HUDEP-2 (cell line): ENCODE data around the gene RNF222.
A peak's percentile ranks its signal among the peaks of the same experiment; 100 is the strongest.
"Not testable (repeated sequence)": the region's sequence is repeated elsewhere in the genome, so short reads cannot be mapped to it uniquely, and the experiment has no call there.

Source experiments
- DNase-seq, 76 experiments: peaks; one replicate each; lab custom pipeline; 2025; ENCODE audit not compliant: unreplicated experiment in 76 of 76; lab: John Stamatoyannopoulos, UW

Gene RNF222

GRCh38 chr17:8413328-8413727, 15.7 kb upstream of the RNF222 start:
- no peak for DNase-seq

GRCh38 chr17:8412089-8412488, 14.5 kb upstream of the RNF222 start:
- peak in 40 of 76 experiments; percentile 8 to 77 (median 39) for DNase-seq

- DNase-seq, result no peak
Observed at GRCh38 chr17:8410883-8411238, 13.2 kb upstream of the RNF222 start.

GRCh38 chr17:8409966-8410882, 12.6 kb upstream of the RNF222 start:
- DNase-seq, result peak in 72 of 76 experiments; percentile 10 to 86 (median 68)

- DNase-seq, result no peak
Observed at GRCh38 chr17:8408371-8408770, 10.7 kb upstream of the RNF222 start.

- DNase-seq, result no peak
Observed at GRCh38 chr17:8406174-8406573, 8.5 kb upstream of the RNF222 start.

- no peak for DNase-seq
Observed at GRCh38 chr17:8405499-8406016, 7.9 kb upstream of the RNF222 start.

GRCh38 chr17:8402921-8403536, 5.4 kb upstream of the RNF222 start:
- DNase-seq, result no peak

GRCh38 chr17:8401107-8401506, 3.5 kb upstream of the RNF222 start:
- no peak for DNase-seq

- DNase-seq, result no peak
Observed at GRCh38 chr17:8398980-8399379, 1.4 kb upstream of the RNF222 start.

- DNase-seq, result not testable (repeated sequence)
Observed at GRCh38 chr17:8394497-8394896, 3.1 kb downstream of the RNF222 start.

- no peak for DNase-seq
Observed at GRCh38 chr17:8393470-8394231, 4.0 kb downstream of the RNF222 start.

GRCh38 chr17:8392674-8393469, 4.8 kb downstream of the RNF222 start:
- DNase-seq, result no peak

- DNase-seq, result no peak
Observed at GRCh38 chr17:8392274-8392673, 5.4 kb downstream of the RNF222 start.

GRCh38 chr17:8391711-8392110, 5.9 kb downstream of the RNF222 start:
- no peak for DNase-seq

- DNase-seq, result peak in 2 of 76 experiments; percentile 2 to 45
Observed at GRCh38 chr17:8387914-8388651, 9.5 kb downstream of the RNF222 start.

- DNase-seq, result peak in 70 of 76 experiments; percentile 5 to 85 (median 61)
Observed at GRCh38 chr17:8386841-8387240, 10.8 kb downstream of the RNF222 start.

- peak in 6 of 76 experiments; percentile 4 to 24 (median 12) for DNase-seq
Observed at GRCh38 chr17:8384801-8385378, 12.7 kb downstream of the RNF222 start.

- peak; percentile 71 to 98 (median 93) for DNase-seq
Observed at GRCh38 chr17:8383143-8383822, 14.3 kb downstream of the RNF222 start, which contains the start of gene RPL26. RPL26 (minus strand) TSS chr17:8383193; CDS start chr17:8382310, 883 bp downstream.
